Measurements from ENCODE around the gene OR4F6.
"Not testable (repeated sequence)": the region's sequence is repeated elsewhere in the genome, so short reads cannot be mapped to it uniquely, and the experiment has no call there.

Gene OR4F6

GRCh38 chr15:101803209-101803608, at the start of gene OR4F6:
Gene OR4F6 (plus strand): TSS chr15:101803509. CDS start chr15:101805720, 2,211 bp downstream.
- DNase-seq (ENCODE audit: low read depth in 3 of 3) = no peak

DNA sequence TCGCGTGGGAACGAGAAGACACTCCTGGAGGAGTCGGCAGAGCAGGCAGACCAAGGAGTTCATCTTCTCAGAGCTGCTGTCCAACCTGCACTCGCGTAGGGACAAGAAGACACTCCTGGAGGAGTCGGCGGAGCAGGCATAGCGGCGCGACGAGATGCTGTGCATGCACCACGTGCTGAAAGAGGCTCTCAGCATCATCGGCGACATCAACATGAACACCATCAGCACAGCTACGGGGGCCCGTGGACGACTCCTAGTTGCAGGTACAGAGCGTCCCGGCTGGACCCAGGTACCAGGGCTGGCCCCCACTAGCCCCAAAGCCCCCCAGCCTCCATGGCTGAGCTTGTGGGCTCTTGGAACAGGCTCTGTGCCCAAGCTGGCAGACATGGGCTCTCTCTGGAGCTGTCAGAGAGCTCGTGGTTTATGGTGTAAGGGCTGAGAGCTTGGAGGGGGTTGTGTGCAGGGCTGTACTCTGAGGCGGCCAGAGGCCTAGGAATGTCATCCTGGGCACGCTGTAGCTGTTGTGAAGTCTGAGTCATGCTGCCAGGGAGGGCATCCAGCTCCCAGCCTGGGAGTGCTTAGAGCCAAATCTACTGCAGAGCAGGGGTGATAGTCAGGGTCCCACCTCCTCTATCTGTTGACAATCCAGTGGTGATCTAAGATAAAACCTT, 38.5 kb upstream of the OR4F6 start:
- DNase-seq (ENCODE audit: low read depth in 3 of 3) = not testable (repeated sequence)

GRCh38 chr15:101765340-101765671, 38.0 kb upstream of the OR4F6 start:
- DNase-seq (ENCODE audit: low read depth in 3 of 3) = not testable (repeated sequence)

DNA sequence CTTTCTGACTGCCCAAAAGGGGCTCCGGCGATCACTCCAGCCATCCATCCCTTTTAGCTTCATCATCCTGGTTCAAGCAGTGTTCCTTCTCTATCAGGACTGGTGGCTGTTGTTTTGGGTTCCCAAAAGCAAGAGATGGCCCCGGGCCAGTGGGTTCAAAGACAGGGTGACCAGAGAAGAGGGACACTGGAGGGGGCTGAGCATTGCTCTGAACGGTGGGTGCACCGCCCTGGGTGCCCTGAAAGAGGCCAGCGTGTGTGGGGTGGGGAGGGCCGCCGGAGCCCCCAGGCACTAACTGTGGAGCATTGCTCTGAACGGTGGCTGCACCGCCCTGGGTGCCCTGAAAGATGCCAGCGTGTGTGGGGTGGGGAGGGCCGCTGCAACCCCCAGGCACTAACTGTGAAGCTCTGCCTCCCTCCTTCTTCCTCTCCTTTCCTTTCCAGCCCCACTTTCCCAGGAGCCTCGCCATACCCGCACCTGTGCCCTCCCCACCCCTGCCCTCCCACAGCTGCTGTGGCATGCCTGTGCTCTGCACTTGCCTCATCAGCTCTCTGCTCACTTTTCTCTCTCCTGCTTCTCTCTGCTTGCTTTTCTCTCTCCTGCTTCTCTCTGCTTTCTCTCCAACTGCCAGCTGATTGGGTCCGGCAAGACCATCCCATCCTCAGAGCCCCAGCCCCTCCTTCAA, 37.4 kb upstream of the OR4F6 start:
- no peak for DNase-seq (ENCODE audit: low read depth in 3 of 3)

DNA sequence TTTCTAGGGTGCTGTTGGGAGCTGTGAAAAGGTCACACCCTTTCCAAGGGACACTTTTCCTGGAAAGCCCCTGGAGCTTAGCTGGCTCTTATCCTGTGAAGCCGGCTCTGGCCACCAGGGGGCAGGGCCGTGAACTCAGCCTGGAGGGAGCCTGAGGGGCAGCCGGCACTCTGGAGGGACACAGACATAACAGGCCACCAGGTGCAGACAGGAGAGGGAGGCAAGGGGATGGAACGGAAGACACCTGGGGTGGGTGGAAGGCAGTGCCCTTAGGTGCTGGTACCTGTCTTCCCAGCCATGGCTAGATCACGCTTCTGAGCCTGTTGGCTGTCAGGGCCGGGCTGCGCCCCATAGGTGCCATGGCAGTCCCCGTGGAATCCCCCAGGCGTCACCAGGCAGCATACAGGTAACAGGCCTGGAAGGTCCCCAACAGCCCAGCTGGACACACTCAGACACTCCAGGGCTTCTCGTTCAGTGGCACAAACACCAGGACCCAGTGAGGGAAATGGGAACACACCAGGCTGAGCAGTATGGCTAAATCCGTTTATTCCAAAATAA, 36.1 kb upstream of the OR4F6 start:
- DNase-seq (ENCODE audit: low read depth in 3 of 3) = not testable (repeated sequence)

- no peak for DNase-seq (ENCODE audit: low read depth in 3 of 3)
Observed at GRCh38 chr15:101772921-101773320, 30.4 kb upstream of the OR4F6 start.

- no peak for DNase-seq (ENCODE audit: low read depth in 3 of 3)
Observed at GRCh38 chr15:101773496-101774100, 29.7 kb upstream of the OR4F6 start.

GRCh38 chr15:101775136-101775535, 28.2 kb upstream of the OR4F6 start:
- DNase-seq (ENCODE audit: low read depth in 3 of 3) = no peak

DNA sequence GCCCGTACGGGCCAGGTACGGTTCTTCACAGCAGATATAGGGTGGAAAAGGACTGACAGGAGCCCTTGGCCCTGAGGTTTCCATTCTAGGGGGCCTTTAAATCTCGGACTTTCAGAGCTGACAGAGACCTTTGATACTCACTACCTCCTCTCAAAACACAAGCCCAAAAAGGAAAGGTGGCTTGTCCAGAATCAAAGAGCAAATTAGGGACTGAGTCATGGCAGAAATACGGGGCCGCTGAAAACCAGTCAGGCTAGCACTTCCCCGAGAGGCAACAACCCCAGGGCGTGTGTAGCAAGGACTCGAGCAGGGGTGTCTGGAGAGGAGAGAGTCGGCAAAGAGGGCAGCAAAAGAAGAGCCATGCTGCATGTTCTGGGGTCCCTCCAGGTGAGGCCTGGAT, 24.7 kb upstream of the OR4F6 start:
- DNase-seq (ENCODE audit: low read depth in 3 of 3) = not testable (repeated sequence)

GRCh38 chr15:101780225-101780624, 23.1 kb upstream of the OR4F6 start:
- DNase-seq (ENCODE audit: low read depth in 3 of 3) = not testable (repeated sequence)

GRCh38 chr15:101781928-101782327, 21.4 kb upstream of the OR4F6 start:
- DNase-seq (ENCODE audit: low read depth in 3 of 3) = no peak

DNA sequence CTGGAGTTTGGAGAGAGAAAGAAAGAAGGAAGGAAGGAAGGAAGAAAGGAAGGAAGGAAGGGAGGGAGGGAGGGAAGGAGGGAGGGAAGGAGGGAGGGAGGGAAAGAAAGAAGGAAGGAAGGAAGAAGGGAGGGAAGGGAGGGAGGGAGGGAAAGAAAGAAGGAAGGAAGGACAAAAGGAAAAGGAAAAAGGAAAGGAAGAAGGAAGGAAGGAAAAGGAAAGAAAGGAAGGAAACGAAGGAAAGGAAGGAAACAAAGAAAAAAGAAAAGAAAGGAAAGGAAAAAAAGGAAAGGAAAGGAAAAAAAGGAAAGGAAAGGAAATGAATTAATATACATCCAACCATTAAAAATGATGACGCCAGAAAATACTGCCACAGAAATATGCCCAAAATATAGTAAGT, 18.7 kb upstream of the OR4F6 start:
- DNase-seq (ENCODE audit: low read depth in 3 of 3) = no peak

GRCh38 chr15:101786422-101786821, 16.9 kb upstream of the OR4F6 start:
- not testable (repeated sequence) for DNase-seq (ENCODE audit: low read depth in 3 of 3)

GRCh38 chr15:101788001-101788400, 15.3 kb upstream of the OR4F6 start:
- not testable (repeated sequence) for DNase-seq (ENCODE audit: low read depth in 3 of 3)

GRCh38 chr15:101788503-101789269, 14.6 kb upstream of the OR4F6 start:
- DNase-seq (ENCODE audit: low read depth in 3 of 3) = not testable (repeated sequence)

- not testable (repeated sequence) for DNase-seq (ENCODE audit: low read depth in 3 of 3)
Observed at GRCh38 chr15:101790748-101791147, 12.6 kb upstream of the OR4F6 start.

- DNase-seq (ENCODE audit: low read depth in 3 of 3) = not testable (repeated sequence)
Observed at GRCh38 chr15:101793981-101794380, 9.3 kb upstream of the OR4F6 start.

DNA sequence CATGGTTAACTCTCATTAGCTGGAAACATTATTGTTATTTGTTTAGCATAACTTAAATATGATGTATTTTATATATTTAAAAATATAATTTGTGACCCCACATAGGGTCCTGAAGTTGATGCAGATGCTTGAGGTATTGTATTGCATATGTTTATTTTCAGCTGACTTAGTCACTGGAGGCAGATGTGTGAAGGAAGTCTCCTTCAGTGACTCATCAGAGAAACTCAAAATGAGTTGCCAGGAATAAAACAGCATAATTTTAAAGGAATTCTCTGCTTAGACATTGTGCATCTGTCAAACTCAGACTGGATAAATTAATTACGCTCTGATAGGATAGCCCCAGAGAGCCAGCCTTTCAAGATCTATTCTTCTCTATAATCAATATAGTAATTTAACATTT, 7.9 kb upstream of the OR4F6 start:
- no peak for DNase-seq (ENCODE audit: low read depth in 3 of 3)

- no peak for DNase-seq (ENCODE audit: low read depth in 3 of 3)
Observed at GRCh38 chr15:101799665-101800064, 3.6 kb upstream of the OR4F6 start.

GRCh38 chr15:101801048-101801447, 2.3 kb upstream of the OR4F6 start:
- DNase-seq (ENCODE audit: low read depth in 3 of 3) = no peak

DNA sequence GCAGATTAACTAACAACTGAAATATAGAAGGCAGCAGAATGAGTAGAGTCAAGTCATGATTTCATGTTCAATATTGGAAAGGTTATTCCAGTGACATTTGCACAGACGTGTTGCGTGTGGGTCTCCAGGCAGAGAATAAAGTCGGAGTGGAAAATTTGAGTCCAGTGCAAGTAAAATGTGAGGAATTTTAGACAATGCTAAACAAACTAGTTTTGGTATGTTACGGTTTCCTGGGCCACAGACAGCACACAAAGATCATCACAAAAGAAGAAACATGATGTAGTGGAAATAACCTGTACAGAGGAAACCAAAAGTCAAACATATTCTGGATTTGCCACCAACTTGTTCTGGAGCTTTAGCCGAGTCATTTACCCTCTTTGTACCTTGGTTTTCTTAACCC, 367 bp downstream of the OR4F6 start:
- DNase-seq (ENCODE audit: low read depth in 3 of 3) = no peak

- no peak for DNase-seq (ENCODE audit: low read depth in 3 of 3)
Observed at GRCh38 chr15:101804375-101804774, 1.1 kb downstream of the OR4F6 start.

Data from stimulated activated CD4-positive, alpha-beta T cell treated with anti-CD3 and anti-CD28 coated beads, TNF-alpha, amount 100 ng/mL, for 24 hours (primary cell).